ENCODE measurements around the gene KIF16B.

The KIF16B gene

GRCh38 chr20:16571333-16571732, 1.9 kb downstream of the KIF16B start:
- no peaks in the 10 kb centered on the region for H3K9me3 ChIP-seq (ENCODE audit: control insufficient read depth, insufficient read depth, low read depth, low read length)
- POLR2A ChIA-PET, result no interaction called here
- TF ChIP-seq ZNF513 (tag by site-specific recombination; IDR thresholded peaks at IDR 0.05) (no peak), ZNF302 (tag by site-specific recombination; IDR thresholded peaks at IDR 0.05; ENCODE audit: low read depth) (no peak), ZNF350 (tag by site-specific recombination; IDR thresholded peaks at IDR 0.05) (no peak), ZNF600 (tag by site-specific recombination; IDR thresholded peaks at IDR 0.05) (no peak), INSM2 (tag by site-specific recombination; IDR thresholded peaks at IDR 0.05) (no peak), ZNF140 (tag by site-specific recombination; IDR thresholded peaks at IDR 0.05) (no peak), ZNF629 (tag by site-specific recombination; IDR thresholded peaks at IDR 0.05) (no peak), ZNF664 (tag by site-specific recombination; IDR thresholded peaks at IDR 0.05) (no peak), ZNF843 (tag by site-specific recombination; IDR thresholded peaks at IDR 0.05) (no peak), ZNF18 (tag by site-specific recombination; IDR thresholded peaks at IDR 0.05) (no peak), ZNF704 (tag by site-specific recombination; IDR thresholded peaks at IDR 0.05) (no peak), ZNF324 (tag by site-specific recombination; IDR thresholded peaks at IDR 0.05) (no peak), OSR2 (tag by site-specific recombination; IDR thresholded peaks at IDR 0.05) (no peak), SCRT1 (tag by site-specific recombination; IDR thresholded peaks at IDR 0.05; ENCODE audit: borderline replicate concordance) (no peak), ZNF837 (tag by site-specific recombination; IDR thresholded peaks at IDR 0.05) (no peak), ZNF621 (tag by site-specific recombination; IDR thresholded peaks at IDR 0.05) (no peak), KLF10 (tag by site-specific recombination; IDR thresholded peaks at IDR 0.05) (no peak), TCF7L2 (IDR thresholded peaks at IDR 0.05; ENCODE audit: borderline replicate concordance, low read depth, low read length) (no peak), ZBTB26 (tag by site-specific recombination; optimal IDR thresholded peaks at IDR 0.05) (no peak)
- CTCF ChIA-PET, result interaction anchor here (1.1 kb wide), 1 partner anchor 17 kb away, joined by 3 read pairs; no protein-coding TSS in a partner anchor
- no peak overlapping the region for H3K27ac ChIP-seq (ENCODE audit: extremely low read depth, low read depth, low read length)
- H3K4me3 ChIP-seq (ENCODE audit: low read depth, low read length), result no peak overlapping the region
- H3K36me3 ChIP-seq (ENCODE audit: control insufficient read depth in 2 of 2, insufficient read depth in 1 of 2, low read length in 2 of 2), result no peaks in the 10 kb centered on the region
- peaks cover 6% of the 10 kb centered on the region; the same call in 1 of the 2 replicates for H3K4me1 ChIP-seq (ENCODE audit: control insufficient read depth, insufficient read depth, low read length)

Measured in HEK293 (cell line).